H9 (cell line): Measurements from ENCODE around the gene EPB41. TPM values are rescaled to one million over a fixed set of nuclear protein-coding genes. Genes with fewer than 3 reads are reported as not detected.

Experiments used
- DNase-seq: peaks from one replicate; pipeline ENCODE4 v3.0.0-alpha.2; 2017
- H2AFZ ChIP-seq: one replicate; pipeline ENCODE4 v1.6.1; 2013; ENCODE audit warnings: mild to moderate bottlenecking, low read length, control low read depth, moderate library complexity
- H2AK5ac ChIP-seq: 2 replicates; pipeline ENCODE4 v1.6.1; 2013; ENCODE audit warnings: low read length, control low read depth, mixed read lengths; ENCODE audit not compliant: insufficient read length
- H2BK120ac ChIP-seq: one replicate; pipeline ENCODE4 v1.6.1; 2013; ENCODE audit warnings: low read depth, mild to moderate bottlenecking, low read length, control low read depth, inconsistent platforms; ENCODE audit not compliant: poor library complexity, severe bottlenecking
- H2BK12ac ChIP-seq: 2 replicates; pipeline ENCODE4 v1.6.1; 2013; ENCODE audit warnings: low read length, control low read depth, mixed read lengths, low read depth; ENCODE audit not compliant: insufficient read length
- H2BK15ac ChIP-seq: 2 replicates; pipeline ENCODE4 v1.6.1; 2013; ENCODE audit warnings: low read depth, low read length, control low read depth
- H2BK20ac ChIP-seq: one replicate; pipeline ENCODE4 v1.6.1; 2013; ENCODE audit warnings: low read depth, mild to moderate bottlenecking, low read length, control low read depth, inconsistent platforms; ENCODE audit not compliant: poor library complexity, severe bottlenecking
- H2BK5ac ChIP-seq: 2 replicates; pipeline ENCODE4 v1.6.1; 2013; ENCODE audit warnings: low read length, control low read depth, mixed read lengths; ENCODE audit not compliant: insufficient read length
- H3K14ac ChIP-seq: 2 replicates; pipeline ENCODE4 v1.6.1; 2013; ENCODE audit warnings: low read length, control low read depth; ENCODE audit not compliant: insufficient read depth
- H3K18ac ChIP-seq: 2 replicates; pipeline ENCODE4 v1.6.1; 2013; ENCODE audit warnings: low read depth, mild to moderate bottlenecking, mixed read lengths, low read length, control low read depth; ENCODE audit not compliant: insufficient read length
- H3K23ac ChIP-seq: 2 replicates; pipeline ENCODE4 v1.6.1; 2013; ENCODE audit warnings: low read length, control low read depth, mixed read lengths, low read depth; ENCODE audit not compliant: insufficient read length
- H3K23me2 ChIP-seq: 2 replicates; pipeline ENCODE4 v1.6.1; 2013; ENCODE audit warnings: low read depth, mild to moderate bottlenecking, mixed read lengths, low read length, control low read depth; ENCODE audit not compliant: insufficient read length, poor library complexity, severe bottlenecking
- H3K27ac ChIP-seq: 2 replicates; pipeline ENCODE4 v1.5.1; 2013; ENCODE audit warnings: low read length, control low read depth, mixed read lengths, low read depth; ENCODE audit not compliant: insufficient read length
- H3K27me3 ChIP-seq: 2 replicates; pipeline ENCODE4 v1.6.1; 2013; ENCODE audit warnings: low read length, control low read depth, inconsistent platforms; ENCODE audit not compliant: insufficient read depth
- H3K4ac ChIP-seq: 2 replicates; pipeline ENCODE4 v1.6.1; 2013; ENCODE audit warnings: low read depth, mild to moderate bottlenecking, control low read depth, inconsistent platforms, low read length, moderate library complexity
- H3K4me1 ChIP-seq: 2 replicates; pipeline ENCODE4 v1.6.1; 2013; ENCODE audit warnings: low read length, control low read depth, inconsistent platforms; ENCODE audit not compliant: insufficient read depth
- H3K4me2 ChIP-seq: 2 replicates; pipeline ENCODE4 v1.6.1; 2013; ENCODE audit warnings: low read length, control low read depth, mixed read lengths; ENCODE audit not compliant: insufficient read length, insufficient read depth
- H3K56ac ChIP-seq: 2 replicates; pipeline ENCODE4 v1.6.1; 2013; ENCODE audit warnings: low read depth, mild to moderate bottlenecking, mixed read lengths, low read length, control low read depth; ENCODE audit not compliant: insufficient read length
- H3K79me1 ChIP-seq: 2 replicates; pipeline ENCODE4 v1.6.1; 2013; ENCODE audit warnings: low read depth, mild to moderate bottlenecking, moderate library complexity, low read length, control low read depth, inconsistent platforms; ENCODE audit not compliant: insufficient read depth, poor library complexity, severe bottlenecking
- H3K79me2 ChIP-seq: 2 replicates; pipeline ENCODE4 v1.6.1; 2013; ENCODE audit warnings: low read length, control low read depth, inconsistent platforms; ENCODE audit not compliant: insufficient read depth
- H3K9ac ChIP-seq: 2 replicates; pipeline ENCODE4 v1.6.1; 2013; ENCODE audit warnings: low read length, control low read depth, mixed read lengths; ENCODE audit not compliant: insufficient read length; ENCODE audit errors: extremely low read depth
- H3K9me3 ChIP-seq: one replicate; pipeline ENCODE4 v1.6.1; 2013; ENCODE audit warnings: low read depth, low read length, inconsistent platforms; ENCODE audit not compliant: control insufficient read depth
- H3T11ph ChIP-seq: one replicate; pipeline ENCODE4 v1.6.1; 2013; ENCODE audit warnings: mild to moderate bottlenecking, low read length, control low read depth, inconsistent platforms
- H4K20me1 ChIP-seq: one replicate; pipeline ENCODE4 v1.6.1; 2013; ENCODE audit not compliant: control insufficient read depth, insufficient read length, insufficient read depth
- H4K5ac ChIP-seq: 2 replicates; pipeline ENCODE4 v1.6.1; 2013; ENCODE audit warnings: low read depth, mild to moderate bottlenecking, mixed read lengths, low read length, control low read depth; ENCODE audit not compliant: insufficient read length
- H4K8ac ChIP-seq: replicated peaks from 2 replicates; pipeline ENCODE4 v1.6.1; 2013; ENCODE audit warnings: low read length, control low read depth, mixed read lengths, low read depth; ENCODE audit not compliant: insufficient read length
- H4K91ac ChIP-seq: 2 replicates; pipeline ENCODE4 v1.6.1; 2013; ENCODE audit warnings: low read depth, mild to moderate bottlenecking, moderate library complexity, mixed read lengths, low read length, control low read depth; ENCODE audit not compliant: insufficient read length
- H3K27ac Mint-ChIP-seq, 3 experiments: 2 replicates in 2 of 3; 3 replicates in 1 of 3; pipeline ENCODE4 v1.8.0; 2020 to 2021; ENCODE audit warnings: mixed read lengths in 3 of 3, mild to moderate bottlenecking in 1 of 3, moderate library complexity in 1 of 3
- H3K27me3 Mint-ChIP-seq: 2 replicates; pipeline ENCODE4 v1.8.0; 2021; ENCODE audit warnings: low read depth, mild to moderate bottlenecking, moderate library complexity, mixed read lengths
- H3K36me3 Mint-ChIP-seq, 3 experiments: 2 replicates in 2 of 3; 3 replicates in 1 of 3; pipeline ENCODE4 v1.8.0; 2020 to 2021; ENCODE audit warnings: low read depth in 3 of 3, mixed read lengths in 3 of 3; ENCODE audit not compliant: insufficient read depth in 1 of 3
- H3K4me1 Mint-ChIP-seq, 2 experiments: 2 replicates each; pipeline ENCODE4 v1.8.0; 2020; ENCODE audit warnings: mixed read lengths in 2 of 2
- H3K4me3 Mint-ChIP-seq, 2 experiments: 2 replicates in 1 of 2; 3 replicates in 1 of 2; pipeline ENCODE4 v1.8.0; 2020 to 2021; ENCODE audit warnings: mild to moderate bottlenecking in 2 of 2, mixed read lengths in 2 of 2, moderate library complexity in 1 of 2
- H3K9me3 Mint-ChIP-seq, 2 experiments: 2 replicates in 1 of 2; 3 replicates in 1 of 2; pipeline ENCODE4 v1.8.0; 2020; ENCODE audit warnings: mild to moderate bottlenecking in 2 of 2, mixed read lengths in 2 of 2, moderate library complexity in 1 of 2
- CTCF ChIP-seq: fragments of 200-600 bp; sonication (generic); conservative IDR thresholded peaks from 3 replicates; pipeline ENCODE4 v1.8.0; 2021; ENCODE audit warnings: antibody characterized with exemption, mild to moderate bottlenecking
- WGBS: extraction: QIAGEN DNeasy Blood & Tissue Kit; methylation state at CpG from one replicate; pipeline ENCODE4 v1.1.7; 2013; ENCODE audit warnings: missing lambda C conversion rate, low lambda C conversion rate, mixed read lengths; ENCODE audit not compliant: insufficient read length; ENCODE audit errors: extremely low coverage; 5-methylcytosine and 5-hydroxymethylcytosine counted together
- total RNA-seq: library from RNA; stranded (reverse); gene quantifications from 2 replicates; pipeline ENCODE4 v1.2.1, GENCODE V29; 2021

The EPB41 gene
- total RNA-seq, 1 experiment from 2014 or later = 75.4 TPM

GRCh38 chr1:28927648-28928313, 13.4 kb downstream of the EPB41 start:
- peak overlapping the region; percentile 50 to 98 (median 93); a peak in 6 of 7 replicates for H3K27ac Mint-ChIP-seq
- no CpG with 5 or more reads among the region's 1 CpG for WGBS
- peak overlapping the region in 1 of 2 experiments; percentile 39; a peak in 3 of 5 replicates for H3K4me3 Mint-ChIP-seq
- Histone ChIP-seq H2BK12ac (no peak overlapping the region), H3K4me1 (no peaks in the 10 kb centered on the region; the same call in 1 of the 2 replicates), H3K4me2 (no peak overlapping the region), H2AK5ac (no peak overlapping the region), H2BK120ac (no peak overlapping the region), H4K91ac (no peak overlapping the region), H3K9me3 (no peaks in the 10 kb centered on the region), H3K14ac (no peak overlapping the region), H3K27ac (peak overlapping the region; percentile 26), H4K8ac (no peak overlapping the region), H3K4ac (no peak overlapping the region), H3K23me2 (no peaks in the 10 kb centered on the region), H2BK5ac (no peak overlapping the region), H4K5ac (no peak overlapping the region), H2BK20ac (no peak overlapping the region), H3K27me3 (no peaks in the 10 kb centered on the region), H2AFZ (no peak overlapping the region), H3K9ac (no peak overlapping the region), H3K18ac (no peak overlapping the region), H3K79me1 (peaks cover 4% of the 10 kb centered on the region), H3K79me2 (no peaks in the 10 kb centered on the region; the same call in 1 of the 2 replicates), H2BK15ac (no peak overlapping the region), H4K20me1 (no peaks in the 10 kb centered on the region), H3K23ac (no peak overlapping the region), H3K56ac (no peak overlapping the region), H3T11ph (no peak overlapping the region)
- no peaks in the 10 kb centered on the region for H3K27me3 Mint-ChIP-seq
- H3K36me3 Mint-ChIP-seq = no peaks in the 10 kb centered on the region
- H3K4me1 Mint-ChIP-seq = peaks cover 23 to 26% of the 10 kb centered on the region in 2 experiments
- no peaks in the 10 kb centered on the region for H3K9me3 Mint-ChIP-seq
- TF ChIP-seq CTCF = no peak
- no peak for DNase-seq
